Stimulated activated CD8-positive, alpha-beta memory T cell treated with anti-CD3 and anti-CD28 coated beads, Interleukin-7, amount 100 ng/mL, for 48 hours (primary cell): Measurements from ENCODE around the gene KCNQ1OT1.

ENCODE experiments used
- DNase-seq, 2 donors: peaks; one replicate each; pipeline ENCODE4 v3.0.0-alpha.2; 2020; ENCODE audit warnings: low read depth in 1 of 2; ENCODE audit errors: extremely low read depth in 1 of 2

KCNQ1OT1 gene

GRCh38 chr11:2721210-2721916 is 21.6 kb upstream of the KCNQ1OT1 start:
- no peak for DNase-seq

- no peak for DNase-seq
Observed at GRCh38 chr11:2719831-2720590, 20.2 kb upstream of the KCNQ1OT1 start.

- DNase-seq, result no peak
Observed at GRCh38 chr11:2718817-2719438, 19.1 kb upstream of the KCNQ1OT1 start.

DNA sequence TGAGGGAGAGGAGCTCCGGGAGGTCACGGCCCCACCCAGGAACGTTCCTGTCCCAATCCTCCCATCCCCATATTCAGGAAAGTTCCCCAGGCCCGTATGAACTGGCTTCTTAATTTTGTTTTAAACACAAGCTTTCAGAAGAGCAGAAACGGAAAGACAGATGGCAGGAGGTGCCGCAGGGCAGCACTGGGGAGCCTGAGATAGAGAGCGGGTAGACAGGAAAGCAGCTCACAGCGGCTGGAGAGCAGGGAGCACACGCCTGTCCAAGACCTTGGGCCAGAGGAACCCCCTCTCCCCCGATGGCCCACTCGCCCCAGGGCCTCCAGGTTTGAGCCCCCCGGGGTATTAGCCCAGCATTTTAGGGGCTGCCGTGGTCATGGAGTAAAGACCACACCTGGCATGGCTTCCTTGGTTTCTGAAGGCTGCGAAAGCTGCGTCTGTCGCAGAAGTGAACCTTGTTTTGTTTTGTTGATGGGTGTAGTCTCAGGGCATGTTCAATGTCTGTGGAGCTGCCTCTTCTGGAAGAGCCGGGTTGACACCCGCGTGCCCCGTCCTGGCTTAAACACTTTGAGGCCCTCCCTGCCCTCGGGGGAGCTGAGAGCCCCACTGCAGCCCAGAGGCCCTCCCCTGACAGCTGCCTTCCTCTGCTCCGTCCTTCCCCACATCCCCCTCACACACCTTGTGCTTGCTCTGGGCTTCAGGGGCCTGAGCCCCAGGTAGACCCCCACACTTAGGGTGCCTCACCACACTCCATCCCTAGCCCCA is 17.9 kb upstream of the KCNQ1OT1 start:
- DNase-seq, result no peak

GRCh38 chr11:2716376-2717095 is 16.7 kb upstream of the KCNQ1OT1 start:
- no peak for DNase-seq

GRCh38 chr11:2715716-2716350 is 16.0 kb upstream of the KCNQ1OT1 start:
- DNase-seq, result no peak

DNA sequence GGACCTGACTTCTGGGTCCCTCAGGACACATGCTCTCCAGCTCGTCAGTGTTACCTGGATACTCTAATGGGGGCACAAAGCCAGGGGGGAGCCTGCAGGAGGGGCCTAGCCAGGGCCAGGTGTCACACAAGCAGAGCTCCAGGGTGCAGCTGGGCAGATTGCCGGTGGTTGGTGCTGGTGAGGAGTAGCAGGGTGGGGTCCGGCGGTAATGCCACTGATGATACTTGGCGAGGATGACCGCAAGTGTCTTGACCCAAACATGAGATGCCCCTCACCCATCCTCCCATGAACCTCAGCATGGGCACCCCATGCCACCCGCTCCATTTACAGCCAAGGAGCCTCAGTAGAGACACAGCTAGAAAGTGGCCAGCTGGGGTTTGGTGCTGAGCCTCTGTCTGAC is 15.1 kb upstream of the KCNQ1OT1 start:
- no peak for DNase-seq

GRCh38 chr11:2714463-2714800 is 14.6 kb upstream of the KCNQ1OT1 start:
- DNase-seq, result no peak

DNA sequence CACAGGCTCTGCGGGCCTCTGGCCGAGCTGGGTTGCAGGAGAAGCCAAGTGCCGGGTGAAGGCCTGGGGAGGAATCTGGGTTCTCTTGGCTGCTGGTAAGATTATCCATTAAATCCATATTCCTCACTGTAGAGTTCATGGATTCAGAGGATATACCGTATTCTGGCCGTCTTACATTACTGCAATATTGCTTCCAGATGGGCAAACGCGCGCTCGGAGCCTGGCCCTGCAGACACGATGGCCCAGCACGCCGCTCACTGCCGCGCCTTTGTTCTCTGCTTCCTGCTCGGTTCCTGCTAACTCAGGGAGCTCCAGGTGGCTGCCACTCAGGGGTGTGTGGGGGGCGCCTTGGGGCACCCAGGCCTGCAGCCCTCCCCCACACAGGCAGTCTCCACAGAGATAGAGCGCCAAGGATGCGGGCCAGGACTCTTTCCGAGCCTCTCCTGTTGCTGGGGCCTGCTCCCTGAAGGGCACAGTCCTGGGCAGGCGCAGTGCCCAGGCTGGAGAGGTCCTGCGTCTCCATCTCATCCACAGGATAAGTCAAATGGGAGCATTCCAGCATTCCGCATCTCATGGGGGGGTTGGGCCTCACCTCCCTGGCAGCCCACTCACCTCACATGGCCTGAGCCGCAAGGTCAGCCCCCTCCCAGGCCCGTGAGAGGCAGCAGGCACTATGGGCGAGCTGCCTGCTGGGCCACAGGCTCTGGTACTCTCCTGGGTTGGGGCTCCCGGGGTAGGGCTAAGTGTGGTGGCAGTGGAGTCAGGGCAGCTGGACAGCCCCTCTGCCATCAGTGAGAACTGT is 14.1 kb upstream of the KCNQ1OT1 start:
- DNase-seq, result no peak

DNA sequence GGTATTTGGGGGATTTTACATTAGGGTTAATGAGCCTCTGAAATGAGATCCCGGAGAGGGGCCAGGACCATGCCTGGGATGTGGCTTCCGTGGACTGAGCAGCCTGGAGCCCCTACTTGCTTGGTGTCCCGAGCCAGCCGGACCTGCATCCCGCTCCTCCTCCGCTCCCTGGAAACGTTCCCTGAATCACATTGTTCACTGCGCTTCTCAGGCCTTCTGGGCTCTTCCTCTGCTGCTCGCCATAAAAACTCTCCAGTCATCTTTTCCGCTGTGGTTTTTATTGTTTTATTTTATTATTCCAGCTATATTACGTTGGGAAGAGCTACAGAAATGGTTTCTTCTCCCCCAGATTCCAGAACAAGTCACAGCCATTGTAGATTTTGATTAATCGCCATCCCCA is 13.3 kb upstream of the KCNQ1OT1 start:
- no peak for DNase-seq

- DNase-seq, result no peak
Observed at GRCh38 chr11:2711161-2711560, 11.4 kb upstream of the KCNQ1OT1 start.

DNA sequence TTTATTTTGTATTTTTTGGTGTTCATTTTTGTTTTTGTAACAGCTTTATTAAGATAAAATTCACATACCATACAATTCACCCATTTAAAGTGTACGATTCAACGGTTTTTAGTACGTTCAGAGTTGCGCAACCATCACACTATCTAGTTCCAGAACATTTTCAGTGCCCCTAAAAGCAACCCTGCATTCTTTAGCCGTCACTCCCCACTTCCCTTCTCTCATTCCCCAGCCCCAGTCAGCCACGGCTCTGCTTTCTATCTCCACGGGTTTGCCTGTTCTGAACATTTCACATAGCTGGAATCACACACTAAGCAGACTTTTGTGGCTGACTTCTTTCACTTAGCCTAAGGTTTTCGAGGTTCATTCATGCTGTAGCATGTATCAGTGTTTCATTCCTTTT is 9.6 kb upstream of the KCNQ1OT1 start:
- no peak for DNase-seq

DNA sequence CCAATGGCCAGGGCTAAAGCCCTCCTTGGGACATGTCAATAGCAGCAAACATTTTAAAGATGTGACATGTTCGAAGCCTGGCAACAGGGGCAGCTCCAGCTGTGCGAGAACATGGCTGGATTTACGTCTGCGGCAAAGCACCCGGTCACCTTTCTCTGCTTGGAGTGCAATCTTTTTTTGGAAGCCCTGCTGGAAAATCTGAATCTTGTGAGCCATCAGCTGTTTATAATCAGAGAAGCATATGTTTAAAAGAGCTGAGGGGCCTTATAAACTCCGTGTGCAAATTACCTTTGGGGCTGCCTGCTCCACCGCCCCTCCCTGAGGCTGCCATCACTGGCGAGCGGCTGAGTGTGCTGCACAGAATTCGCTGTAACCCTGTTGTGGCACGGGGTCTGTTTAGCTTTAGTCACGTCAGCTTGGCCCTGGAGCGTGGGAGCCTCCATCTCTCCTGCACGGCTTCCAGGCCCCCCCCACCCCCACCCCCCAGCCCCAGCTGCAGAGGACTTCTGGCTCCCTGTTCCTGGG is 9.0 kb upstream of the KCNQ1OT1 start:
- no peak for DNase-seq

DNA sequence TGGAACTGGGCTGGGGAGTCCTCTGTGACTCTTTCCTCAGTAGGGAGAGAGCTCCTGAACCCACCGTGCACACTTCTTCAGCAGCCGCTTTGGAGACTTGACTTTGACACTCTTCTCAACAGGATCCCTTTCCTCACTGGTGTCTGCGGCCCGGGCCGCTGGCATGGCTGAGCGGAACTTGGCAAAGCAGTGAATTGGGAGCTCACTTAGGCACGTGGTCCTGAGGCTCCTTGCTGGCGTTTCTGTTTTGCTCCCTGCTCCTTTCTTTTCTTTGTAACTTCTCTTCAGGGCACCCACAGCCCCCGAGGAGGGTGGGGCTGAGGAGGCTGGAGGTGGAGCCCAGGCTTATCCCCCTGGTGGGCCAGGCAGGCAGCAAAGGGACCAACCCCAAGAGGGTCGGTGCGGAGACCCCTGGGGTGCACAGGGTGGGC is 8.4 kb upstream of the KCNQ1OT1 start:
- DNase-seq, result no peak

DNA sequence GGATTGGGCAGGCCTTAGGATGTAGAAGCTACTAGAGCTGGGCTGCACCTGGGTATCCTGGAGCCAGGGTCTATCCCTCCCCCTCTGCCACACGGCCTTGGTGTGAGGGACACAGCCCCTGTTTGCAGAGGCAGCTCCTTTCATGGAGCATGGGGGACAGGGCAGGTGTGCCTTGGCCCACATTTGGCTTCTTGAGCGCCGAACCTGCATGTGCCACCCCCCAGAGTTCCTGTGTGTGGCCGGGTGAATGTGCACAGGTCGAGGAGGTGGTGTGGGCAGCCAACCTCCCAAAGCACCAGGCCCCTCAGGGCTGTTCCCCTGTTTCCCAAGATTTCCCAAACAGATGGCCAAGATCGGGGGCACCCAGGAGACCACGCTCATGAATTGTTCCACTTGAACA is 7.9 kb upstream of the KCNQ1OT1 start:
- DNase-seq, result no peak

DNA sequence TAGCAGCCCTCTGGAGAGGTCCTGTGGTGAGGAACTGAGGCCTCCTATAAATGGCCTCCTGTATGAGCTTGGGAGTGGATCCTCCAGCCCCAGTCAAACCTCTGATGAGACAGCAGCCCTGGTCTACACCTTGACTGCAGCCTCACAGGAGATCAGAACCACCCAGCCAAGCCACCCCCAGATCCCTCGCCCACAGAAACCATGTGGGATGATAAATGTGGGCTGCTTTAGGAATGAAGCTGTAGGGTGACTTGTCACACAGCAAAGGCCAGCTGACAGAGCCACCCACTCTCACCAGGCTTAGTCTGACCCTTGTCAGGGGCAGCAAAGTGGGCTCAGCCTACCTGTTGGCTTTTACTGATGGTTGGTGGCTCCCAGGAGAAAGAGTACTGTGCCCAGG is 6.5 kb upstream of the KCNQ1OT1 start:
- DNase-seq, result no peak

DNA sequence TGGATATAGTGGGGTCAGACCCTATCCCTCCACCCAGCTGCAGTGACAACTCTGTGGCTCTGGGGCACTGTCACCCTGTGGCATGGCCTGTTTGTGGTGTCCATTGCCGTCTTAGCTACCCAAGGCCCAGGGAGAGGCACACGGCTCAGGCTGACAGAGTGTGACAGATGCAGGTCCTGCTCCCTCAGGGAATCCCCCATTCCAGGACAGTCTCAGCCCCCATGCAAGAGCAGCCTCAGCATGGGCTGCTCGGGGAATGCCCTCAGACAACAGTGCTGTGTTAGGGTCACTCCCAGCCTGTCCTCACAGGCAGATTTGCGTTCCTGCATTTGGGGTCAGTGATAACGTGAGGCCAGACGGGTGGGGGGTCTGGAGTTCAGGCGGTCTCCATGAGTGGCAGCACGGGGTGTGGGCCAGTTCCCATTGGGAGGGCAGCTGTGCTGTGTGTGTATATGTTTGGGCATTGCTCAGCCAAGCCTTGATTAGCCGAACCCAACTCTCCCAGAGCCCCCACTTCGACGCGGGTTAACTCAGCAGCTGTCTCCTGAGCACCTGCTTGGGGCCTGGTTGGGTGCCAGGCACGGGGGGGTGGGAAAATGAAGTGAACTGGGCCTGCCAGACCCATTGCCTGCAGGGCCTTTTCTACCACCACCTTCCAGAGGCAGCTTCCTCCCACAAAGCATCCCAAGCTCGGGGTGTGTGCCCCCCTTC is 5.3 kb upstream of the KCNQ1OT1 start:
- no peak for DNase-seq

GRCh38 chr11:2704356-2704755 is 4.6 kb upstream of the KCNQ1OT1 start:
- DNase-seq, result no peak
